ENCODE measurements around the gene PJA2. TPM values are rescaled to one million over a fixed set of nuclear protein-coding genes. Genes with fewer than 3 reads are reported as not detected.
A peak's percentile ranks its signal among the peaks of the same experiment; 100 is the strongest.

PJA2 gene
- total RNA-seq, 1 donor from 2014 or later, result 78.2 TPM

- Mint-ChIP-seq H3K9me3 (ENCODE audit: unreplicated experiment) (no peaks in the 10 kb centered on the region), H3K27me3 (ENCODE audit: unreplicated experiment) (peaks cover 5% of the 10 kb centered on the region), H3K4me1 (ENCODE audit: unreplicated experiment) (peaks cover 40% of the 10 kb centered on the region), H3K36me3 (ENCODE audit: low read depth, unreplicated experiment) (peaks cover 9% of the 10 kb centered on the region), H3K27ac (ENCODE audit: unreplicated experiment) (peak overlapping the region; percentile 11), H3K4me3 (ENCODE audit: unreplicated experiment) (no peak overlapping the region)
- TF ChIP-seq CTCF (IDR thresholded peaks at IDR 0.05; ENCODE audit: unreplicated experiment), result no peak
- DNase-seq (ENCODE audit: low spot score), result no peak
These were observed 85.4 kb downstream of the PJA2 start for GRCh38 chr5:109324351-109324750.

GRCh38 chr5:109322694-109323093 lies 87.1 kb downstream of the PJA2 start:
- Mint-ChIP-seq H3K27ac (ENCODE audit: unreplicated experiment) (no peak overlapping the region), H3K27me3 (ENCODE audit: unreplicated experiment) (peaks cover 2% of the 10 kb centered on the region), H3K4me3 (ENCODE audit: unreplicated experiment) (no peak overlapping the region), H3K4me1 (ENCODE audit: unreplicated experiment) (peaks cover 31% of the 10 kb centered on the region), H3K9me3 (ENCODE audit: unreplicated experiment) (no peaks in the 10 kb centered on the region), H3K36me3 (ENCODE audit: low read depth, unreplicated experiment) (peaks cover 6% of the 10 kb centered on the region)
- no peak for TF ChIP-seq CTCF (IDR thresholded peaks at IDR 0.05; ENCODE audit: unreplicated experiment)
- no peak for DNase-seq (ENCODE audit: low spot score)

GRCh38 chr5:109319351-109319750 lies 90.4 kb downstream of the PJA2 start:
- peaks cover 6% of the 10 kb centered on the region for H3K36me3 Mint-ChIP-seq (ENCODE audit: low read depth, unreplicated experiment)

GRCh38 chr5:109318455-109319108 lies 91.2 kb downstream of the PJA2 start:
- DNase-seq (ENCODE audit: low spot score), result no peak
- H3K36me3 Mint-ChIP-seq (ENCODE audit: low read depth, unreplicated experiment), result peaks cover 6% of the 10 kb centered on the region
- H3K27me3 Mint-ChIP-seq (ENCODE audit: unreplicated experiment), result peaks cover 4% of the 10 kb centered on the region
- H3K4me3 Mint-ChIP-seq (ENCODE audit: unreplicated experiment), result no peak overlapping the region
- no peak for TF ChIP-seq CTCF (IDR thresholded peaks at IDR 0.05; ENCODE audit: unreplicated experiment)
- no peak overlapping the region for H3K27ac Mint-ChIP-seq (ENCODE audit: unreplicated experiment)
- no peaks in the 10 kb centered on the region for H3K9me3 Mint-ChIP-seq (ENCODE audit: unreplicated experiment)
- H3K4me1 Mint-ChIP-seq (ENCODE audit: unreplicated experiment), result peaks cover 2% of the 10 kb centered on the region

More at GRCh38 chr5:109319351-109319750, 90.4 kb downstream of the PJA2 start:
- TF ChIP-seq CTCF (IDR thresholded peaks at IDR 0.05; ENCODE audit: unreplicated experiment), result no peak
- no peak overlapping the region for H3K4me3 Mint-ChIP-seq (ENCODE audit: unreplicated experiment)
- no peak overlapping the region for H3K27ac Mint-ChIP-seq (ENCODE audit: unreplicated experiment)
- peaks cover 7% of the 10 kb centered on the region for H3K4me1 Mint-ChIP-seq (ENCODE audit: unreplicated experiment)
- H3K9me3 Mint-ChIP-seq (ENCODE audit: unreplicated experiment), result no peaks in the 10 kb centered on the region
- peaks cover 4% of the 10 kb centered on the region for H3K27me3 Mint-ChIP-seq (ENCODE audit: unreplicated experiment)
- no peak for DNase-seq (ENCODE audit: low spot score)

- Mint-ChIP-seq H3K27ac (ENCODE audit: unreplicated experiment) (no peak overlapping the region), H3K9me3 (ENCODE audit: unreplicated experiment) (no peaks in the 10 kb centered on the region)
These were observed 93.1 kb downstream of the PJA2 start for GRCh38 chr5:109316634-109317033.

More at GRCh38 chr5:109316634-109317033, 93.1 kb downstream of the PJA2 start:
- no peak for TF ChIP-seq CTCF (IDR thresholded peaks at IDR 0.05; ENCODE audit: unreplicated experiment)
- Mint-ChIP-seq H3K4me1 (ENCODE audit: unreplicated experiment) (peaks cover 3% of the 10 kb centered on the region), H3K4me3 (ENCODE audit: unreplicated experiment) (no peak overlapping the region), H3K27me3 (ENCODE audit: unreplicated experiment) (peaks cover 5% of the 10 kb centered on the region), H3K36me3 (ENCODE audit: low read depth, unreplicated experiment) (peaks cover 6% of the 10 kb centered on the region)
- no peak for DNase-seq (ENCODE audit: low spot score)

All from endothelial cell (in vitro differentiated cells).